Neural cell (in vitro differentiated cells): Measurements from ENCODE around the gene NARF.

Source experiments
- CTCF ChIP-seq: fragments of 450-650 bp; IDR thresholded peaks from 2 replicates; pipeline ENCODE4 v1.5.1; 2014; ENCODE audit warnings: antibody characterized with exemption, mild to moderate bottlenecking, moderate library complexity; ENCODE audit not compliant: poor library complexity, severe bottlenecking
- POLR2AphosphoS5 ChIP-seq: IDR thresholded peaks from 2 replicates; pipeline ENCODE4 v1.6.1; 2012
- REST ChIP-seq: IDR thresholded peaks from 2 replicates; pipeline ENCODE4 v1.6.1; 2012; ENCODE audit warnings: borderline replicate concordance
- TAF1 ChIP-seq: IDR thresholded peaks from 2 replicates; pipeline ENCODE4 v1.6.1; 2012; ENCODE audit warnings: low read depth

- no peak for TF ChIP-seq REST
- TF ChIP-seq CTCF: no peak
- TF ChIP-seq TAF1: no peak
- TF ChIP-seq POLR2AphosphoS5: no peak
Observed at GRCh38 chr17:82461827-82462524, 3.4 kb downstream of the NARF start.
